GM23338 (cell line): Measurements from ENCODE around the gene CCDC177.

ENCODE experiments used
- CREB1 ChIP-seq: fragments of 250-450 bp; sonication (Bioruptor Pico); IDR thresholded peaks from 2 replicates; pipeline ENCODE4 v1.5.0; 2020; ENCODE audit warnings: low read depth, mild to moderate bottlenecking, moderate library complexity
- EZH2 ChIP-seq: fragments of 200-600 bp; sonication (generic); IDR thresholded peaks from one replicate; pipeline ENCODE4 v1.8.0; 2017; ENCODE audit warnings: antibody characterized with exemption, mild to moderate bottlenecking, low read depth; ENCODE audit not compliant: unreplicated experiment
- EZH2phosphoT487 ChIP-seq: fragments of 200-600 bp; sonication (generic); IDR thresholded peaks from one replicate; pipeline ENCODE4 v1.8.1; 2018; ENCODE audit warnings: antibody characterized with exemption; ENCODE audit not compliant: unreplicated experiment
- JUNB ChIP-seq: IDR thresholded peaks from one replicate; pipeline ENCODE4 v1.6.1; 2016; ENCODE audit warnings: antibody characterized with exemption; ENCODE audit not compliant: unreplicated experiment
- NANOG ChIP-seq: IDR thresholded peaks from 2 replicates; pipeline ENCODE4 v1.6.1; 2016; ENCODE audit warnings: antibody characterized with exemption, borderline replicate concordance
- POLR2AphosphoS5 ChIP-seq: IDR thresholded peaks from 2 replicates; pipeline ENCODE4 v1.6.1; 2016; ENCODE audit warnings: antibody characterized with exemption, low read depth
- REST ChIP-seq: IDR thresholded peaks from one replicate; pipeline ENCODE4 v1.6.1; 2018; ENCODE audit warnings: antibody characterized with exemption; ENCODE audit not compliant: unreplicated experiment
- STAT1 ChIP-seq: IDR thresholded peaks from one replicate; pipeline ENCODE4 v1.6.1; 2016; ENCODE audit warnings: antibody characterized with exemption; ENCODE audit not compliant: unreplicated experiment
- ZNF114 ChIP-seq: fragments of 250-450 bp; sonication (Bioruptor Pico); IDR thresholded peaks from 2 replicates; pipeline ENCODE4 v1.5.0; 2020; ENCODE audit warnings: mild to moderate bottlenecking, moderate library complexity
- ZNF331 ChIP-seq: fragments of 250-450 bp; sonication (Bioruptor Pico); IDR thresholded peaks from 2 replicates; pipeline ENCODE4 v1.5.0; 2020; ENCODE audit warnings: low read depth, mild to moderate bottlenecking, moderate library complexity
- ZNF462 ChIP-seq: fragments of 250-450 bp; sonication (Bioruptor Pico); IDR thresholded peaks from 2 replicates; pipeline ENCODE4 v1.5.0; 2020; ENCODE audit warnings: mild to moderate bottlenecking, moderate library complexity
- TF ChIP-seq, protein P1 (sequence below), 2 experiments: fragments of 200-600 bp in 1 of 2; sonication (generic) in 1 of 2; conservative IDR thresholded peaks; 2 replicates each; pipeline versions ENCODE4 v1.5.1 to v1.6.1; 2016 to 2017; ENCODE audit warnings: antibody characterized with exemption in 2 of 2, low read depth in 2 of 2, mild to moderate bottlenecking in 2 of 2, moderate library complexity in 1 of 2
- TF ChIP-seq, protein P2 (sequence below): IDR thresholded peaks from 2 replicates; pipeline ENCODE4 v1.6.1; 2016; ENCODE audit warnings: antibody characterized with exemption

GRCh38 chr14:69594846-69595245 lies 20.2 kb upstream of the CCDC177 start:
- TF ChIP-seq, protein P1, sequence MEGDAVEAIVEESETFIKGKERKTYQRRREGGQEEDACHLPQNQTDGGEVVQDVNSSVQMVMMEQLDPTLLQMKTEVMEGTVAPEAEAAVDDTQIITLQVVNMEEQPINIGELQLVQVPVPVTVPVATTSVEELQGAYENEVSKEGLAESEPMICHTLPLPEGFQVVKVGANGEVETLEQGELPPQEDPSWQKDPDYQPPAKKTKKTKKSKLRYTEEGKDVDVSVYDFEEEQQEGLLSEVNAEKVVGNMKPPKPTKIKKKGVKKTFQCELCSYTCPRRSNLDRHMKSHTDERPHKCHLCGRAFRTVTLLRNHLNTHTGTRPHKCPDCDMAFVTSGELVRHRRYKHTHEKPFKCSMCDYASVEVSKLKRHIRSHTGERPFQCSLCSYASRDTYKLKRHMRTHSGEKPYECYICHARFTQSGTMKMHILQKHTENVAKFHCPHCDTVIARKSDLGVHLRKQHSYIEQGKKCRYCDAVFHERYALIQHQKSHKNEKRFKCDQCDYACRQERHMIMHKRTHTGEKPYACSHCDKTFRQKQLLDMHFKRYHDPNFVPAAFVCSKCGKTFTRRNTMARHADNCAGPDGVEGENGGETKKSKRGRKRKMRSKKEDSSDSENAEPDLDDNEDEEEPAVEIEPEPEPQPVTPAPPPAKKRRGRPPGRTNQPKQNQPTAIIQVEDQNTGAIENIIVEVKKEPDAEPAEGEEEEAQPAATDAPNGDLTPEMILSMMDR (conservative IDR thresholded peaks at IDR 0.05; ENCODE audit: low read depth in 2 of 2), result no peak
- TF ChIP-seq EZH2phosphoT487 (no peak), EZH2 (no peak), ZNF331 (CRISPR knock-in tag) (no peak), JUNB (no peak), REST (no peak), POLR2AphosphoS5 (no peak), CREB1 (no peak), STAT1 (no peak), NANOG (no peak), ZNF462 (CRISPR knock-in tag) (no peak), ZNF114 (CRISPR knock-in tag) (no peak)
- TF ChIP-seq, protein P2, sequence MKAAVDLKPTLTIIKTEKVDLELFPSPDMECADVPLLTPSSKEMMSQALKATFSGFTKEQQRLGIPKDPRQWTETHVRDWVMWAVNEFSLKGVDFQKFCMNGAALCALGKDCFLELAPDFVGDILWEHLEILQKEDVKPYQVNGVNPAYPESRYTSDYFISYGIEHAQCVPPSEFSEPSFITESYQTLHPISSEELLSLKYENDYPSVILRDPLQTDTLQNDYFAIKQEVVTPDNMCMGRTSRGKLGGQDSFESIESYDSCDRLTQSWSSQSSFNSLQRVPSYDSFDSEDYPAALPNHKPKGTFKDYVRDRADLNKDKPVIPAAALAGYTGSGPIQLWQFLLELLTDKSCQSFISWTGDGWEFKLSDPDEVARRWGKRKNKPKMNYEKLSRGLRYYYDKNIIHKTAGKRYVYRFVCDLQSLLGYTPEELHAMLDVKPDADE, result no peak
